Prostate gland (tissue), 2 donors: ENCODE measurements around the gene SLC39A11. TPM values are rescaled to one million over a fixed set of nuclear protein-coding genes. Genes with fewer than 3 reads are reported as not detected.

Experiments used
- DNase-seq: peaks from one replicate; pipeline ENCODE4 v3.0.0-alpha.2; 2019; ENCODE audit warnings: low spot score
- H3K27ac ChIP-seq, 2 donors: fragments of 200-600 bp; sonication (generic); 2 replicates each; pipeline ENCODE4 v1.5.1; 2017 to 2019
- H3K27me3 ChIP-seq: fragments of 200-600 bp; sonication (generic); replicated peaks from 2 replicates; pipeline ENCODE4 v1.5.1; 2019; ENCODE audit not compliant: insufficient read depth
- H3K36me3 ChIP-seq, 2 donors: fragments of 200-600 bp; sonication (generic); 1 replicate in 1 of 2; 2 replicates in 1 of 2; pipeline versions ENCODE4 v1.5.1 to v1.8.1; 2017 to 2019
- H3K4me1 ChIP-seq: fragments of 200-600 bp; sonication (generic); replicated peaks from 2 replicates; pipeline ENCODE4 v1.5.1; 2019
- H3K4me3 ChIP-seq, 2 donors: fragments of 200-600 bp; sonication (generic); 2 replicates each; pipeline ENCODE4 v1.5.1; 2017 to 2019
- H3K9me3 ChIP-seq: fragments of 200-600 bp; sonication (generic); 2 replicates; pipeline ENCODE4 v1.5.1; 2017
- POLR2A ChIP-seq: fragments of 450-650 bp; IDR thresholded peaks from one replicate; pipeline ENCODE4 v1.6.1; 2016; ENCODE audit warnings: antibody characterized with exemption, mild to moderate bottlenecking
- POLR2AphosphoS5 ChIP-seq: sonication (generic); formaldehyde crosslinking; IDR thresholded peaks from one replicate; pipeline ENCODE4 v1.6.1; 2017; ENCODE audit warnings: antibody characterized with exemption
- WGBS: methylation state at CpG from one replicate; pipeline ENCODE4 v1.1.5; 2018; 5-methylcytosine and 5-hydroxymethylcytosine counted together
- intact Hi-C: fragments of 100-400 bp; cut with DNase I; formaldehyde crosslinking; loops from one replicate; pipeline ENCODE4 v1.14.2; 2022
- total RNA-seq, 2 donors: library from RNA; depleted of rRNA; stranded (reverse); fragments of >200 nt; gene quantifications; one replicate each; pipeline ENCODE4 v1.1.0, GENCODE V29; 2016
- TF ChIP-seq, protein P1 (sequence below), 4 experiments: fragments of 200-600 bp in 2 of 4; fragments of 450-650 bp in 2 of 4; sonication (generic) in 2 of 4; IDR thresholded peaks; 1 replicate in 3 of 4; 2 replicates in 1 of 4; pipeline ENCODE4 v1.5.1; 2016 to 2019; ENCODE audit warnings: antibody characterized with exemption in 4 of 4, mild to moderate bottlenecking in 2 of 4, moderate library complexity in 2 of 4

Gene SLC39A11
- total RNA-seq, 2 donors from 2014 or later = 15.1 to 29.7 TPM

- intact Hi-C loops = no loop called here
- H3K27me3 ChIP-seq = no peaks in the 10 kb centered on the region
- peak; percentile 64 for TF ChIP-seq POLR2AphosphoS5
- TF ChIP-seq POLR2A = no peak
- no peak overlapping the region for H3K4me3 ChIP-seq
- H3K9me3 ChIP-seq = no peaks in the 10 kb centered on the region
- no peaks in the 10 kb centered on the region for H3K36me3 ChIP-seq
- 32% methylated on average over 7 of the region's 7 CpGs for WGBS
- H3K27ac ChIP-seq = no peak overlapping the region
- H3K4me1 ChIP-seq = peaks cover 12% of the 10 kb centered on the region
- DNase-seq = peak; percentile 66
Observed at GRCh38 chr17:72687886-72688285, 404.6 kb downstream of the SLC39A11 start.

- peaks cover 12% of the 10 kb centered on the region for H3K4me1 ChIP-seq
- no peaks in the 10 kb centered on the region for H3K27me3 ChIP-seq
- H3K9me3 ChIP-seq = no peaks in the 10 kb centered on the region
- no peak for DNase-seq
- intact Hi-C loops = no loop called here
- H3K4me3 ChIP-seq = no peak overlapping the region
- peak overlapping the region; percentile 50 to 59 for H3K27ac ChIP-seq
- TF ChIP-seq, protein P1, sequence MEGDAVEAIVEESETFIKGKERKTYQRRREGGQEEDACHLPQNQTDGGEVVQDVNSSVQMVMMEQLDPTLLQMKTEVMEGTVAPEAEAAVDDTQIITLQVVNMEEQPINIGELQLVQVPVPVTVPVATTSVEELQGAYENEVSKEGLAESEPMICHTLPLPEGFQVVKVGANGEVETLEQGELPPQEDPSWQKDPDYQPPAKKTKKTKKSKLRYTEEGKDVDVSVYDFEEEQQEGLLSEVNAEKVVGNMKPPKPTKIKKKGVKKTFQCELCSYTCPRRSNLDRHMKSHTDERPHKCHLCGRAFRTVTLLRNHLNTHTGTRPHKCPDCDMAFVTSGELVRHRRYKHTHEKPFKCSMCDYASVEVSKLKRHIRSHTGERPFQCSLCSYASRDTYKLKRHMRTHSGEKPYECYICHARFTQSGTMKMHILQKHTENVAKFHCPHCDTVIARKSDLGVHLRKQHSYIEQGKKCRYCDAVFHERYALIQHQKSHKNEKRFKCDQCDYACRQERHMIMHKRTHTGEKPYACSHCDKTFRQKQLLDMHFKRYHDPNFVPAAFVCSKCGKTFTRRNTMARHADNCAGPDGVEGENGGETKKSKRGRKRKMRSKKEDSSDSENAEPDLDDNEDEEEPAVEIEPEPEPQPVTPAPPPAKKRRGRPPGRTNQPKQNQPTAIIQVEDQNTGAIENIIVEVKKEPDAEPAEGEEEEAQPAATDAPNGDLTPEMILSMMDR (IDR thresholded peaks at IDR 0.05) = no peak
- TF ChIP-seq POLR2AphosphoS5 (no peak), POLR2A (no peak)
- H3K36me3 ChIP-seq = no peaks in the 10 kb centered on the region
- 70% methylated on average over 11 of the region's 11 CpGs for WGBS
Observed at GRCh38 chr17:72684405-72685020, 408.0 kb downstream of the SLC39A11 start.

GRCh38 chr17:72683506-72684404, 408.7 kb downstream of the SLC39A11 start:
- DNase-seq = peak; percentile 77
- TF ChIP-seq POLR2AphosphoS5 (peak; percentile 81), POLR2A (peak; percentile 6)
- TF ChIP-seq, protein P1 (IDR thresholded peaks at IDR 0.05) = no peak
- Histone ChIP-seq H3K27ac (peak overlapping the region; percentile 50 to 59), H3K27me3 (no peaks in the 10 kb centered on the region), H3K36me3 (no peaks in the 10 kb centered on the region), H3K4me3 (no peak overlapping the region), H3K4me1 (peaks cover 12% of the 10 kb centered on the region), H3K9me3 (no peaks in the 10 kb centered on the region)
- 53% methylated on average over 10 of the region's 10 CpGs for WGBS
- intact Hi-C loops = no loop called here

DNA sequence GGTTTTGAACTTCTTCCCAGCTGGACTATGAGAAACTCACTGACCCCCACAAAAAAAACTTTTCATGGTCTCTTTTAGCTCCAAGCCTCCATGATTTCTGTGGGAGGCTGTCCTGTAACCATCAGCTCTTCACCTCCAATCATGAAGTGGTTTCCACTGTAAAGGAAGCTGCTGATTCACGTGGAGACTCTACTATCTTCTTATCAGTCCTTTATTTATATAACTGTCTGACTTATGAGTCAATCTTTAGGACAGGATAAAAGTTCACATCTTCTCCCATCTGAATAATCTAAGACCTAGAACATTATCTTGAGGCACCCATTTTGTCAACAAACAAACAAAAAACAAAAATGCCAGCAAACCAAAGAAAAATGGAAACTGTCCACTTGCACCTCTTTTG, 409.9 kb downstream of the SLC39A11 start:
- DNase-seq = no peak
- Histone ChIP-seq H3K36me3 (no peaks in the 10 kb centered on the region), H3K27me3 (no peaks in the 10 kb centered on the region), H3K27ac (no peak overlapping the region), H3K4me1 (peaks cover 12% of the 10 kb centered on the region), H3K4me3 (no peak overlapping the region), H3K9me3 (no peaks in the 10 kb centered on the region)
- intact Hi-C loops = no loop called here
- 39% methylated on average over 1 of the region's 1 CpG for WGBS
- TF ChIP-seq POLR2A = no peak
- TF ChIP-seq POLR2AphosphoS5 = no peak
- TF ChIP-seq, protein P1 (IDR thresholded peaks at IDR 0.05) = no peak

DNA sequence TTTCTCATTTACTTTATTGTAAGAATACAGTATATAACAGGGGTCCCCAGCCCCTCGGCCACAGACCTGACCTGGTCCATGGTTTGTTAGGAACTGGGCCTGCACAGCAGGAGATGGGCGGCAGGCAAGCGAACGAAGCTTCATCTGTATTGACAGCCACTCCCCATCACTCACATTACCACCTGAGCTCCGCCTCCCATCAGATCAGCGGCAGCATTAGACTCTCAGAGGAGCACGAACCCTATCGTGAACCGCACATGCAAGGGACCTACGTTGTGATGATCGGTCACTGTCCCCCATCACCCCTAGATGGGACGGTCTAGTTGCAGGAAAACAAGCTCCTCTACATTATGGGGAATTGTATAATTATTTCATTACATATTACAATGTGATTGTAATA, 410.6 kb downstream of the SLC39A11 start:
- TF ChIP-seq POLR2AphosphoS5 (no peak), POLR2A (no peak)
- TF ChIP-seq, protein P1 (IDR thresholded peaks at IDR 0.05) = no peak
- no peak overlapping the region for H3K27ac ChIP-seq
- no peaks in the 10 kb centered on the region for H3K27me3 ChIP-seq
- WGBS = 88% methylated on average over 12 of the region's 12 CpGs
- no peak overlapping the region for H3K4me3 ChIP-seq
- DNase-seq = no peak
- H3K9me3 ChIP-seq = no peaks in the 10 kb centered on the region
- peaks cover 12% of the 10 kb centered on the region for H3K4me1 ChIP-seq
- no peaks in the 10 kb centered on the region for H3K36me3 ChIP-seq
- intact Hi-C loops = no loop called here
